GM18502 (cell line): Measurements from ENCODE around the gene ZNF646.

Experiments used
- ATAC-seq: cut with Tn5 transposase; IDR thresholded peaks from one replicate; pipeline ENCODE4 v1.9.1; 2021; ENCODE audit warnings: mild to moderate bottlenecking; ENCODE audit not compliant: unreplicated experiment, poor library complexity

The ZNF646 gene

GRCh38 chr16:31082368-31083045 lies 8.3 kb downstream of the ZNF646 start:
- ATAC-seq = no peak

- no peak for ATAC-seq
These were observed 8.9 kb downstream of the ZNF646 start for GRCh38 chr16:31083081-31083480.

- ATAC-seq = no peak
These were observed 9.3 kb downstream of the ZNF646 start for GRCh38 chr16:31083556-31083955.

- ATAC-seq = no peak
These were observed 9.8 kb downstream of the ZNF646 start for GRCh38 chr16:31083981-31084380.

- ATAC-seq = no peak
These were observed 10.5 kb downstream of the ZNF646 start for GRCh38 chr16:31084584-31085302.

GRCh38 chr16:31085411-31085810 lies 11.2 kb downstream of the ZNF646 start:
- no peak for ATAC-seq

GRCh38 chr16:31085873-31086628 lies 11.8 kb downstream of the ZNF646 start:
- no peak for ATAC-seq

- ATAC-seq = no peak
These were observed 12.3 kb downstream of the ZNF646 start for GRCh38 chr16:31086629-31086906.

GRCh38 chr16:31087481-31087880 lies 13.3 kb downstream of the ZNF646 start:
- no peak for ATAC-seq

- ATAC-seq = no peak
These were observed 13.7 kb downstream of the ZNF646 start for GRCh38 chr16:31087971-31088370.

GRCh38 chr16:31088459-31089183 lies 14.4 kb downstream of the ZNF646 start, which contains the start of gene PRSS53:
Gene PRSS53, minus strand, starts transcription at chr16:31088943. Its CDS starts 134 bp downstream, at chr16:31088809.
- no peak for ATAC-seq

GRCh38 chr16:31089199-31089598 lies 15.0 kb downstream of the ZNF646 start:
- no peak for ATAC-seq

- ATAC-seq = no peak
These were observed 16.3 kb downstream of the ZNF646 start for GRCh38 chr16:31090540-31090939.

- ATAC-seq = no peak
These were observed 18.1 kb downstream of the ZNF646 start for GRCh38 chr16:31092330-31092729.

GRCh38 chr16:31093132-31093703 lies 19.0 kb downstream of the ZNF646 start:
- ATAC-seq = no peak

GRCh38 chr16:31094088-31094423 lies 19.8 kb downstream of the ZNF646 start:
- ATAC-seq = no peak

GRCh38 chr16:31094424-31095120 lies 20.4 kb downstream of the ZNF646 start, which contains the start of gene VKORC1:
Gene VKORC1, minus strand, starts transcription at chr16:31094797. Its CDS starts 68 bp downstream, at chr16:31094729.
- peak; percentile 88 for ATAC-seq

GRCh38 chr16:31099860-31100638 lies 25.8 kb downstream of the ZNF646 start:
- ATAC-seq = no peak
